Thyroid gland (tissue), 4 donors: ENCODE measurements around the gene GALNTL6. TPM values are rescaled to one million over a fixed set of nuclear protein-coding genes. Genes with fewer than 3 reads are reported as not detected.

ENCODE experiments used
- DNase-seq, 2 donors: peaks; one replicate each; pipeline ENCODE4 v3.0.0-alpha.2; 2019
- H3K27ac ChIP-seq, 3 donors: fragments of 200-600 bp; sonication (generic); 1 replicate in 2 of 3; 2 replicates in 1 of 3; pipeline ENCODE4 v1.5.1; 2016 to 2019; ENCODE audit warnings: mild to moderate bottlenecking in 1 of 3, moderate library complexity in 1 of 3
- H3K27me3 ChIP-seq: fragments of 200-600 bp; sonication (generic); one replicate; pipeline ENCODE4 v1.5.1; 2019
- H3K36me3 ChIP-seq, 2 donors: fragments of 200-600 bp; sonication (generic); one replicate each; pipeline ENCODE4 v1.5.1; 2016 to 2019
- H3K4me1 ChIP-seq, 2 donors: fragments of 200-600 bp; sonication (generic); one replicate each; pipeline ENCODE4 v1.5.1; 2017 to 2019
- H3K4me3 ChIP-seq, 3 donors: fragments of 200-600 bp; sonication (generic); replicated peaks in 1 of 3; 1 replicate in 2 of 3; 2 replicates in 1 of 3; pipeline ENCODE4 v1.5.1; 2016; ENCODE audit warnings: mild to moderate bottlenecking in 1 of 3
- H3K9me3 ChIP-seq: fragments of 200-600 bp; sonication (generic); one replicate; pipeline ENCODE4 v1.5.1; 2017
- POLR2A ChIP-seq, 2 donors: fragments of 450-650 bp; IDR thresholded peaks; one replicate each; pipeline ENCODE4 v1.6.1; 2017; ENCODE audit warnings: antibody characterized with exemption in 2 of 2, mild to moderate bottlenecking in 2 of 2, moderate library complexity in 1 of 2
- WGBS, 2 donors: methylation state at CpG; one replicate each; pipeline ENCODE4 v1.1.5; 2017; 5-methylcytosine and 5-hydroxymethylcytosine counted together
- intact Hi-C: fragments of 100-400 bp; cut with DNase I; formaldehyde crosslinking; loops from one replicate; pipeline ENCODE4 v1.15.1; 2023
- total RNA-seq, 4 donors: library from RNA; depleted of rRNA; stranded (reverse); fragments of >200 nt; gene quantifications; one replicate each; pipeline ENCODE4 v1.2.3, GENCODE V29; 2016
- TF ChIP-seq, protein P1 (sequence below), 6 experiments: fragments of 200-600 bp in 3 of 6; fragments of 450-650 bp in 3 of 6; sonication (generic) in 3 of 6; IDR thresholded peaks; one replicate each; pipeline ENCODE4 v1.5.1; 2016 to 2019; ENCODE audit warnings: antibody characterized with exemption in 6 of 6, mild to moderate bottlenecking in 2 of 6, inconsistent platforms in 1 of 6, moderate library complexity in 1 of 6

Gene GALNTL6
- total RNA-seq, 4 donors from 2014 or later, result not detected

- no peak overlapping the region for H3K4me3 ChIP-seq
- H3K4me1 ChIP-seq, result no peaks in the 10 kb centered on the region
- WGBS, 2 donors, result 70 to 78% methylated on average over 1 of the region's 1 CpG
- H3K27ac ChIP-seq, result no peak overlapping the region
- no peak for DNase-seq
- TF ChIP-seq, protein P1, sequence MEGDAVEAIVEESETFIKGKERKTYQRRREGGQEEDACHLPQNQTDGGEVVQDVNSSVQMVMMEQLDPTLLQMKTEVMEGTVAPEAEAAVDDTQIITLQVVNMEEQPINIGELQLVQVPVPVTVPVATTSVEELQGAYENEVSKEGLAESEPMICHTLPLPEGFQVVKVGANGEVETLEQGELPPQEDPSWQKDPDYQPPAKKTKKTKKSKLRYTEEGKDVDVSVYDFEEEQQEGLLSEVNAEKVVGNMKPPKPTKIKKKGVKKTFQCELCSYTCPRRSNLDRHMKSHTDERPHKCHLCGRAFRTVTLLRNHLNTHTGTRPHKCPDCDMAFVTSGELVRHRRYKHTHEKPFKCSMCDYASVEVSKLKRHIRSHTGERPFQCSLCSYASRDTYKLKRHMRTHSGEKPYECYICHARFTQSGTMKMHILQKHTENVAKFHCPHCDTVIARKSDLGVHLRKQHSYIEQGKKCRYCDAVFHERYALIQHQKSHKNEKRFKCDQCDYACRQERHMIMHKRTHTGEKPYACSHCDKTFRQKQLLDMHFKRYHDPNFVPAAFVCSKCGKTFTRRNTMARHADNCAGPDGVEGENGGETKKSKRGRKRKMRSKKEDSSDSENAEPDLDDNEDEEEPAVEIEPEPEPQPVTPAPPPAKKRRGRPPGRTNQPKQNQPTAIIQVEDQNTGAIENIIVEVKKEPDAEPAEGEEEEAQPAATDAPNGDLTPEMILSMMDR (IDR thresholded peaks at IDR 0.05), result no peak
- TF ChIP-seq POLR2A (IDR thresholded peaks at IDR 0.05), result no peak
- H3K9me3 ChIP-seq, result no peaks in the 10 kb centered on the region
- H3K27me3 ChIP-seq, result no peaks in the 10 kb centered on the region
- intact Hi-C loops, result no loop called here
- no peaks in the 10 kb centered on the region for H3K36me3 ChIP-seq
These were observed 180.0 kb downstream of the GALNTL6 start for GRCh38 chr4:171993247-171993646.

GRCh38 chr4:172007889-172008288 lies 194.7 kb downstream of the GALNTL6 start:
- no peak overlapping the region for H3K27ac ChIP-seq
- TF ChIP-seq, protein P1 (IDR thresholded peaks at IDR 0.05), result no peak
- no peak for TF ChIP-seq POLR2A (IDR thresholded peaks at IDR 0.05)
- no peaks in the 10 kb centered on the region for H3K9me3 ChIP-seq
- H3K4me1 ChIP-seq, result no peaks in the 10 kb centered on the region
- no peak for DNase-seq
- H3K4me3 ChIP-seq, result no peak overlapping the region
- H3K27me3 ChIP-seq, result no peaks in the 10 kb centered on the region
- no peaks in the 10 kb centered on the region for H3K36me3 ChIP-seq
- intact Hi-C loops, result no loop called here

DNA sequence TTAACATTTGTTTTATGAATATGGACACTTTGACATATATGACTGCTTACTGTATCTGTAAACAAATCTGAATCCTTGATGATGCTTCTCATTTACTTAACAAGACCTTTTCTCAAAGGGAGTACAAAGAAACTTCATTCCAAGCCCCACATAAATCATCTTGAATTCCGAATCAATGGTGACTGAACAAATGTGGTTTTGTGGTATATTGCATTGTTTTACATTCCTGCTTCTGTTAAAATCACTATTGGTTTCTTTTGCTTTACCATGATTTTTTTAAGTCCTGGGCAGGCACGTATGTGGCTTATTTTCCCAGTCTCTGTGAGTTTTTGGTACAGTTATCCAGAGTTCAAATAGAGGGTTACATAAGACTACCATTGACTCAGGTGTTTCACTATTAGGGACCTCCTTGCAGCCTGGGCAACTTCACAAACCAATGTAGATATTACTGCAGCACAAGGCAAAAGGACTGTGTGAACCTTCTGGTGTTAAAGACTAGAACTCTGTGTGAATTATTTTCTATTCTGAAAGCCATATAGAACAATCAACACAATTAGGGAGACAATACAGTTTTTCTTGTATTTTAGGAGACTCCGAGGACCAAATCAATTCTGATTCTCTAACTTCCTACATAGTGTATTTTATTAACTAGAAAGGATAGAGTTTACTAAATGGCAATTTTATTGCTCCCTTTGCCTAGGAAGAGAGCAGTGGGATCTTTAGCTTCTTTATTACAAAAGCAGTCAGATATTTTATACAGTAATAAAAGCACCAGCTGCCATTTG lies 196.4 kb downstream of the GALNTL6 start:
- intact Hi-C loops, result no loop called here
- no peak overlapping the region for H3K27ac ChIP-seq
- no peaks in the 10 kb centered on the region for H3K9me3 ChIP-seq
- WGBS, 2 donors, result 76 to 81% methylated on average over 3 of the region's 3 CpGs
- no peak for DNase-seq
- H3K36me3 ChIP-seq, result no peaks in the 10 kb centered on the region
- TF ChIP-seq, protein P1 (IDR thresholded peaks at IDR 0.05), result no peak
- TF ChIP-seq POLR2A (IDR thresholded peaks at IDR 0.05), result no peak
- no peak overlapping the region for H3K4me3 ChIP-seq
- H3K27me3 ChIP-seq, result no peaks in the 10 kb centered on the region
- H3K4me1 ChIP-seq, result no peaks in the 10 kb centered on the region

DNA sequence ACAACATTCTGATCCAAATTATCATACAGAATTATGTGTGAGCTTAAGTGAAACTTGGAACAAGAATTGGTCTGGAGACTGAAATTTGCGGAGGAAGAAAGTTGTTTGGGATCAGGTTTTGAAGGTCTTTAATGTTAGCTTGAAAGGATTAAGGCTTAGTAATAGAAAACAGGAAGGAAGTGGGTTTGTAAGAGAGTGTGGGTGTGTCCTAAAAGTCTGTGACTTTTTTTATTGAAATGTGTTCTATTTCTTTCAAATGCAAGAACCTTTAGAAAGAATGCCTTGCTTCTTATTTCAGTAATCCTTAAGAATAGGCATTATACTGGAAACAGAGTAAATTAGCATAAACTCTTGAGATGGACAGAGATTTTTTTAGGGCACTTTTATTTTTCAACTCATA lies 198.0 kb downstream of the GALNTL6 start:
- no peaks in the 10 kb centered on the region for H3K4me1 ChIP-seq
- intact Hi-C loops, result no loop called here
- no peaks in the 10 kb centered on the region for H3K9me3 ChIP-seq
- H3K36me3 ChIP-seq, result no peaks in the 10 kb centered on the region
- no peak overlapping the region for H3K4me3 ChIP-seq
- no peaks in the 10 kb centered on the region for H3K27me3 ChIP-seq
- no peak for DNase-seq
- TF ChIP-seq, protein P1 (IDR thresholded peaks at IDR 0.05), result no peak
- TF ChIP-seq POLR2A (IDR thresholded peaks at IDR 0.05), result no peak
- WGBS, 2 donors, result 72 to 74% methylated on average over 1 of the region's 1 CpG
- H3K27ac ChIP-seq, result no peak overlapping the region

- Histone ChIP-seq H3K27ac (no peak overlapping the region), H3K4me1 (no peaks in the 10 kb centered on the region), H3K4me3 (no peak overlapping the region), H3K27me3 (no peaks in the 10 kb centered on the region), H3K36me3 (no peaks in the 10 kb centered on the region), H3K9me3 (no peaks in the 10 kb centered on the region)
- no peak for DNase-seq
- intact Hi-C loops, result no loop called here
- WGBS, 2 donors, result 86 to 100% methylated on average over 1 of the region's 1 CpG
- no peak for TF ChIP-seq POLR2A (IDR thresholded peaks at IDR 0.05)
- TF ChIP-seq, protein P1 (IDR thresholded peaks at IDR 0.05), result no peak
These were observed 205.2 kb downstream of the GALNTL6 start for GRCh38 chr4:172018358-172018757.
